Astrocyte (in vitro differentiated cells and primary cell): ENCODE data around the gene ASB1. TPM values are rescaled to one million over a fixed set of nuclear protein-coding genes. Genes with fewer than 3 reads are reported as not detected.

Source experiments
- DNase-seq: peaks from one replicate; pipeline ENCODE4 v3.0.0-alpha.2; 2010; ENCODE audit warnings: low read depth
- FAIRE-seq: peaks from 2 replicates; lab custom pipeline; 2011; peaks lifted over from hg19 to GRCh38; lab: Jason Lieb, UNC
- H2AFZ ChIP-seq: 2 replicates; pipeline ENCODE4 v1.6.0; 2012; ENCODE audit warnings: low read depth, low read length, inconsistent platforms
- H3K27ac ChIP-seq: 2 replicates; pipeline ENCODE4 v1.5.1; 2011; ENCODE audit warnings: low read depth, low read length, inconsistent platforms
- H3K27me3 ChIP-seq: 2 replicates; pipeline ENCODE4 v1.6.0; 2011; ENCODE audit warnings: low read length, inconsistent platforms; ENCODE audit not compliant: insufficient read depth
- H3K36me3 ChIP-seq: 2 replicates; pipeline ENCODE4 v1.5.1; 2011; ENCODE audit warnings: low read length, inconsistent platforms; ENCODE audit not compliant: insufficient read depth
- H3K4me1 ChIP-seq: 2 replicates; pipeline ENCODE4 v1.5.1; 2011; ENCODE audit warnings: low read length, inconsistent platforms; ENCODE audit not compliant: insufficient read depth
- H3K4me2 ChIP-seq: 2 replicates; pipeline ENCODE4 v1.6.0; 2012; ENCODE audit warnings: low read length, inconsistent platforms
- H3K4me3 ChIP-seq: 2 replicates; pipeline ENCODE4 v1.5.1; 2011; ENCODE audit warnings: low read depth, mild to moderate bottlenecking, low read length, inconsistent platforms; ENCODE audit not compliant: insufficient read depth
- H3K79me2 ChIP-seq: 2 replicates; pipeline ENCODE4 v1.6.0; 2012; ENCODE audit warnings: mild to moderate bottlenecking, low read length, inconsistent platforms; ENCODE audit not compliant: insufficient read depth
- H3K9ac ChIP-seq: 2 replicates; pipeline ENCODE4 v1.6.0; 2012; ENCODE audit warnings: mild to moderate bottlenecking, low read length, inconsistent platforms
- H3K9me3 ChIP-seq: 2 replicates; pipeline ENCODE4 v1.5.1; 2012; ENCODE audit warnings: low read depth, mild to moderate bottlenecking, low read length, inconsistent platforms; ENCODE audit not compliant: insufficient read depth
- H4K20me1 ChIP-seq: 2 replicates; pipeline ENCODE4 v1.6.0; 2012; ENCODE audit warnings: low read length, inconsistent platforms; ENCODE audit not compliant: insufficient read depth
- H3K27ac Mint-ChIP-seq: one replicate; pipeline ENCODE4 v1.8.0; 2021; ENCODE audit warnings: mild to moderate bottlenecking, mixed read lengths; ENCODE audit not compliant: unreplicated experiment
- H3K27me3 Mint-ChIP-seq: one replicate; pipeline ENCODE4 v1.8.0; 2021; ENCODE audit warnings: low read depth, mixed read lengths; ENCODE audit not compliant: unreplicated experiment
- H3K36me3 Mint-ChIP-seq: one replicate; pipeline ENCODE4 v1.8.0; 2021; ENCODE audit warnings: low read depth, mixed read lengths; ENCODE audit not compliant: unreplicated experiment
- H3K4me1 Mint-ChIP-seq: one replicate; pipeline ENCODE4 v1.8.0; 2021; ENCODE audit warnings: low read depth, mixed read lengths; ENCODE audit not compliant: unreplicated experiment
- H3K4me3 Mint-ChIP-seq: one replicate; pipeline ENCODE4 v1.8.0; 2021; ENCODE audit warnings: mild to moderate bottlenecking, moderate library complexity, mixed read lengths; ENCODE audit not compliant: unreplicated experiment
- H3K9me3 Mint-ChIP-seq: one replicate; pipeline ENCODE4 v1.8.0; 2021; ENCODE audit warnings: mild to moderate bottlenecking, mixed read lengths; ENCODE audit not compliant: unreplicated experiment
- EZH2 ChIP-seq: IDR thresholded peaks from 2 replicates; pipeline ENCODE4 v1.6.1; 2012; ENCODE audit warnings: mild to moderate bottlenecking, low read length, inconsistent platforms; ENCODE audit not compliant: insufficient read depth
- total RNA-seq: library from RNA; stranded (reverse); gene quantifications from 2 replicates; pipeline ENCODE4 v1.2.1, GENCODE V29; 2021
- TF ChIP-seq, protein P1 (sequence below): IDR thresholded peaks from 2 replicates; pipeline ENCODE4 v1.5.1; 2011; ENCODE audit warnings: low read depth, mild to moderate bottlenecking, inconsistent platforms, low read length, moderate library complexity; ENCODE audit not compliant: insufficient read depth

Gene ASB1
- total RNA-seq, 1 donor from 2014 or later, result 30.6 TPM

DNA sequence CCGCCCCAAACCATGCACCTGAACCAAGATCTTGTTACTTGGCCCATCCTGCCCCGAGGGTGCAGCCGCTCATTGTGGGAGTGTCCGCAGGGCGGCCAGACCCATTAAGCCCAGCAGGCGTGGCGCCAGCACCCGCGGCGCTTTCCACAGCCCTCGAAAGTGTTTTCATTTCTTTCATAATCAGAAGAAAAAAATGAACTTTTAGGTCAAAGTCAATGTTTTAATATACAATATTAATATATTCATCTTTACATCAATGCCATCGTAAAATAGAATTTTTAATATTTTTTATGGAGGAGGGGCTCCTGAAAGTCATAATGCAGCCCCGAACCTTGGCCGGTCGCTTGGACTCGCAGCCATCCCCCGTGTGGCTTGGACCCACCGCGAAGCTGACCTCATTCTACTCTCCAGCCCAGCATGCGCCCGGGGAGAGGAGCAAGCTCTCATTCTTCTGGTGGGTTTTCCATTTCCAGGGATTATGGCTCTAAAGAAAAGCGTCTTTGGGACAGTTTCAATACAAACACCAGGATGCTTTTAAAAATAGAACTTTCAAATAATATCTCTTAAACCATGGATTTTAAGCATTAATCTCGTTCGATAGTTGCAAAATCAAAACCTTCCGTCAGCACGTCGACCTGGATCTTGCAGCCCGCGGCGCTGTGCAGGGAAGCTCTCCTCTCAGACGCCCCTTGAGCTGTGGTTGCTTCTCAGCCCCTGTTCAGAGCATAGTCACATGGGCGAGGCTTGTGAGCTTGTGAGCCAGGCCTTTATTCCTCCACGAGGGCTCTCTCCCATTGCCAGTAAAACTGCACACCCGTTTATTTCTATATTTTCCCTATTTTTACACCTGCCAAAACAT, 17.2 kb upstream of the ASB1 start:
- Mint-ChIP-seq H3K36me3 (peaks cover 8% of the 10 kb centered on the region), H3K27me3 (no peaks in the 10 kb centered on the region), H3K4me3 (no peak overlapping the region), H3K9me3 (no peaks in the 10 kb centered on the region), H3K27ac (no peak overlapping the region), H3K4me1 (no peaks in the 10 kb centered on the region)
- TF ChIP-seq, protein P1, sequence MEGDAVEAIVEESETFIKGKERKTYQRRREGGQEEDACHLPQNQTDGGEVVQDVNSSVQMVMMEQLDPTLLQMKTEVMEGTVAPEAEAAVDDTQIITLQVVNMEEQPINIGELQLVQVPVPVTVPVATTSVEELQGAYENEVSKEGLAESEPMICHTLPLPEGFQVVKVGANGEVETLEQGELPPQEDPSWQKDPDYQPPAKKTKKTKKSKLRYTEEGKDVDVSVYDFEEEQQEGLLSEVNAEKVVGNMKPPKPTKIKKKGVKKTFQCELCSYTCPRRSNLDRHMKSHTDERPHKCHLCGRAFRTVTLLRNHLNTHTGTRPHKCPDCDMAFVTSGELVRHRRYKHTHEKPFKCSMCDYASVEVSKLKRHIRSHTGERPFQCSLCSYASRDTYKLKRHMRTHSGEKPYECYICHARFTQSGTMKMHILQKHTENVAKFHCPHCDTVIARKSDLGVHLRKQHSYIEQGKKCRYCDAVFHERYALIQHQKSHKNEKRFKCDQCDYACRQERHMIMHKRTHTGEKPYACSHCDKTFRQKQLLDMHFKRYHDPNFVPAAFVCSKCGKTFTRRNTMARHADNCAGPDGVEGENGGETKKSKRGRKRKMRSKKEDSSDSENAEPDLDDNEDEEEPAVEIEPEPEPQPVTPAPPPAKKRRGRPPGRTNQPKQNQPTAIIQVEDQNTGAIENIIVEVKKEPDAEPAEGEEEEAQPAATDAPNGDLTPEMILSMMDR, result no peak
- TF ChIP-seq EZH2, result no peak
- no peak overlapping the region for H3K27ac ChIP-seq
- no peaks in the 10 kb centered on the region for H3K36me3 ChIP-seq
- H3K79me2 ChIP-seq, result no peaks in the 10 kb centered on the region
- H3K4me3 ChIP-seq, result no peak overlapping the region
- no peak overlapping the region for H2AFZ ChIP-seq
- no peak for FAIRE-seq
- H3K9ac ChIP-seq, result no peak overlapping the region
- H3K4me1 ChIP-seq, result no peaks in the 10 kb centered on the region
- H4K20me1 ChIP-seq, result no peaks in the 10 kb centered on the region
- H3K27me3 ChIP-seq, result no peaks in the 10 kb centered on the region
- H3K4me2 ChIP-seq, result no peak overlapping the region
- no peaks in the 10 kb centered on the region for H3K9me3 ChIP-seq
- DNase-seq, result no peak

GRCh38 chr2:238412067-238412767, 14.5 kb upstream of the ASB1 start:
- no peaks in the 10 kb centered on the region for H3K36me3 ChIP-seq
- H3K79me2 ChIP-seq, result no peaks in the 10 kb centered on the region
- peaks cover 7% of the 10 kb centered on the region for H3K9me3 ChIP-seq
- no peaks in the 10 kb centered on the region for H3K4me1 ChIP-seq
- H3K4me3 ChIP-seq, result no peak overlapping the region
- no peak overlapping the region for H3K27ac ChIP-seq
- H3K27me3 ChIP-seq, result no peaks in the 10 kb centered on the region
- DNase-seq (no peak), FAIRE-seq (no peak)
- Mint-ChIP-seq H3K4me1 (no peaks in the 10 kb centered on the region), H3K27ac (no peak overlapping the region), H3K4me3 (no peak overlapping the region), H3K9me3 (peaks cover 2% of the 10 kb centered on the region), H3K36me3 (peaks cover 8% of the 10 kb centered on the region), H3K27me3 (no peaks in the 10 kb centered on the region)
- TF ChIP-seq, protein P1, result no peak
- no peak for TF ChIP-seq EZH2
- no peaks in the 10 kb centered on the region for H4K20me1 ChIP-seq
- H3K9ac ChIP-seq, result no peak overlapping the region
- H3K4me2 ChIP-seq, result no peak overlapping the region
- H2AFZ ChIP-seq, result no peak overlapping the region
